ENCODE measurements around the gene FGFR2.
"Not testable (repeated sequence)": the region's sequence is repeated elsewhere in the genome, so short reads cannot be mapped to it uniquely, and the experiment has no call there.

The FGFR2 gene

GRCh38 chr10:121583857-121584256 is 14.4 kb downstream of the FGFR2 start:
- DNase-seq: no peak

- DNase-seq: no peak
These were observed 15.0 kb downstream of the FGFR2 start for GRCh38 chr10:121583258-121583657.

GRCh38 chr10:121580276-121581116 is 17.7 kb downstream of the FGFR2 start:
- no peak for DNase-seq

GRCh38 chr10:121579656-121580055 is 18.6 kb downstream of the FGFR2 start:
- no peak for DNase-seq

DNA sequence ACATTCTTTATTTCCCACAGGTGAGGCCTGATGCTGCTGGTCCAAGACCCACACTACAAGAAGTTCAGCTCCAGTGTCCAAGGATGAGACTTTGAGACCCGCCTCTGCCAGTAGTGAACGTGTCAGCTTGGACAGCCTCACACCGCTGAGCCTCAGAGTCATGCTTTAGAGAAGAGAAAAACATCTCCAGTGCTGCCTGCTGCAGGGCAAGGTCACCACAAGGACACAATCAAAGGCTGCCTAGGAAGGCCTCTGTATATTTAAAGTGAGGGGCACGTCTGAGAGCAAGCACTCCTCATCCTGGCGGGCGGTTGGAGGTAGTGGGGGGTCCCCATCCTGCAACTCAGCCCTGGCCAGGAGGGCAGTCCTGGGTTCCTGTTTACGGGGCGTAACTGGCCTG is 19.3 kb downstream of the FGFR2 start:
- DNase-seq: no peak

DNA sequence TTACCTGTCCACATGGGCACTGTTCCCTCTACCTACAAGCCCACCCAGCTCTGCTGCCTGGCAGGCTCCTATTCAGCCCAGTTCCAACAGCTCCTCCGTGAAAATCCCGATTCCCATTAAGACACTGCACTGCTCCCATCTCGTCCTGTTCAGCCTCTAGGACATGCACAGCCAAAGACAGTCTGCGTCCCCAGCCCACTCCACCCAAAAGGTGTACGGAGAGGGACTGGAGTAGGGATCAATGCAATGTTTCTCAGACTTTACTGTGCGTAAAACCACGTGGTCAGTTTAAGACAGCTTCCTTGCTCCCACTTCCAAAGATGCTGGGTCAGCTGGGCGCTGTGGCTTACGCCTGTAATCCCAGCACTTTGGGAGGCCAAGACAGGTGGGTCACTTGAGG is 19.9 kb downstream of the FGFR2 start:
- DNase-seq: no peak

DNA sequence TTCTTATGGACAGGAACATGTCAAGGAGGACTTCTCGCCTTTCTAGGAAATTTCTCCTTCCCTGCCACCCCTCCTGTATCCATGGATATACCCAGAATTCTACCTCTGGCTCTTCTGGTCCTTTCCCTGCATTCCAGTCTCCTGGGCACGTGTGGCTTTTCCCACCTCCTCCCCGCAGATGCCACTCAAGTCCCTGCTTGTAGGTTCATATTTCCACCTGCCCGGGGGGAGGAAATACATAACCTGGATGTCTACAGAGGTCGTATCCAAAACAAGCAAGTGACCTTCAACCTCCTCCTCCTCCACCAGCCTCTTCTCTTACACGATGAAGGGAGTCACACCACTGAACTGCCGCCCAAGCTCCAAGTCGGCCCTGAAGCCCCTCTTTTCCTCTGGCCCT is 20.7 kb downstream of the FGFR2 start:
- no peak for DNase-seq

GRCh38 chr10:121576139-121576538 is 22.1 kb downstream of the FGFR2 start:
- DNase-seq: no peak

DNA sequence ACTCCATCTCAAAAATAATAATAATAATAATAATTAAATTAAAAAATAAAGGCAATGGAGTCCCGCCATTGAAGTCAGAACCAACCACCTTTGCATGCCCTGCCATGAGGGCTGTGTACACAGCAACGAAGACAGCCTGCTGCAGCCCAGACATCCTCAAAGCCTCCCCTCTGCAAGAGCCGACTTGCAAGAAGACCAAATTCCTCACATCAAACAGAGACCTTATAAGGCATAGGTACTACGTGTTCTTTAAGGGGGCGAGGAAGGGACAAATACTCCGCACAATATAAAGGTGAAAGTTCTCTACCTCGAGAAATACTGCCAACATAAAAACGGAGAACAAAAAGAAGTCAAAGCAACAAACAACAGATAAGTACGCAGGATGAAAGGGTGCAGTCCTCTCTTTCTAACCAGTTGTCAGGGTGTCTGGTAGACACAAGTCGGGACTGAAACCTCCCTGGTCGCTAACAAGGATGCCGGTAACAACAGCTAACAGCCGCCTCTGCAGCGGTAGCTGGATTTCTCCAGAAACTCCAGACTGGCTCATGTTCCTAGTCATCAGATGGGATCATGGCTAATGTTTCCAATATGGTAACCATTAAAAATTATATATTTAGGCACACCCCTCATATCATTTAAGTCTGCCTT is 23.6 kb downstream of the FGFR2 start:
- no peak for DNase-seq

DNA sequence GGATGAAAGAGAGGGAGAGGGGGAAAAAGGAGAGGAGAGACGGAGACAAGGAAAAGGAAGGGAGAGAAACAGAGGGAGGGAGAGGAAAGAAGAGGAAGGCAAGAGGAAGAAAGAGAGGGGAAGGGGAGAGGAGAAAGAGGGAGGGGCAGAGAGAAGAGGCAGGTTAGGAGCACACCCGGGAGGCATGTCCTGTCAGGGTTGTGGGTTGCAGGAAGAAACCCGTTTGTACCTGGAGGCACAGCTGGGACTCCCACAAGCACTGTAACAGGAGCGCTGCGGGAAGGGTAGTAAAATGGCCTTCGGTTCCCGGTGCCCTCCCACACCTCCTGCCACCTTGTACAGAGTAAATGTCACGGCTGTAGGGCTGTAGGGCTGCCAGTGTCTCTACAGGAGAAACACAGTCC is 24.7 kb downstream of the FGFR2 start:
- no peak for DNase-seq

GRCh38 chr10:121572859-121573537 is 25.2 kb downstream of the FGFR2 start:
- no peak for DNase-seq

DNA sequence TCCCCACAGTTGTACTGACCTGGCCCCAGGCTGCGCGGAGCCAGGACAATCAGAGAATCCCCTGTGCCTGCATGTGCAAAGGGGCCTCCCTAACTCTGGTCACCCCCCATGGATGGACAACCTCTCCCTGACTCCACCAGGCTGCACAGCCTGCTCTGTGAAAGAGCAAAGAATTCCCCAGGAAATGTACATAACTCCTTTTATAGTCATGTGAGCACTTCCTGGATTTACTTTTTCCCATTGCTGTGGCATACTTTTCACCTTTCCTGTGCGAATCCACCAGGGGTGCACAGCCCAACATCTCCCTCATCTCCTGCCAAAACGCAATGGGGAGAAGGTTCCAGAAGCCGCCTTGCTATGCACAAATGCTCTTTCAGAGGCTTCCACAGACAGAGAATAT is 27.9 kb downstream of the FGFR2 start:
- no peak for DNase-seq

DNA sequence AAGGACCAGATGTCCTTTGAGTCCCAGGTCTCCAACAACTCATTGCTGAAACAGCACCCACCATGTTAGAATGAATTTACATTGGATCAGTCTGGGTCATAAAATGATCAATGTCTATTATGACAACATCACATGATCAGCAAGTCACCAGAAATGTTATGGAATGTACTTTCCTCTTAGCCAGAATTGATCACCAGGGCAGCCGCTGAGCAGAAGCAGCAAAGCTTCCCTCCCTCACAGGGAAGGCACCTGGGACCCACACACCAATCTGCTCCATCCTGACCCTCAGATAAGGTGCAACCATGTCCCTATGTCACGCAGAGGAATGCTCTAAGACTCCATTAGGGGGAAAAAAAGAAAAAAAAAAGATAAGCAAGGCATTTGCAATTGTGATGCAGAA is 30.0 kb downstream of the FGFR2 start:
- DNase-seq: no peak

DNA sequence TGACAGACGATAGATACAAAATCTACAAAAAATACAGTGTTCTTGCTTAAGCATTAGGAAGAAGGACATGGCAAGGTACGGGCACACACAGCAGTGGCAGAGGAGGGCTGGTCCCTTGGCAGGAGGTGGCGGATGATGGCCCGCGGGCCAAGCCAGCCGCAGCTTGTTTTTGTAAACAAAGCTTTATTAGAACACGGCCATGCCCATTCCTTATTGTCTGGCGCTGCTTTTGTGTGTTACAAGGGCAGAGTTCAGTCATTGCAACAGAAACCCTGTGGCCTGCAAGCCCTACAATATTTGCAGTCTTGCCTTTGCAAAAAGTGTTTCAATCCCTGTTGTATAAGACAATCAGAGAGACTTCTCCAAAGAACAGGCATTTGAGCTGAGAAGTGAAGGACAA is 30.7 kb downstream of the FGFR2 start:
- no peak for DNase-seq

- DNase-seq: no peak
These were observed 31.5 kb downstream of the FGFR2 start for GRCh38 chr10:121566755-121567154.

GRCh38 chr10:121559326-121560026 is 38.8 kb downstream of the FGFR2 start:
- no peak for DNase-seq

- no peak for DNase-seq
These were observed 40.0 kb downstream of the FGFR2 start for GRCh38 chr10:121558238-121558637.

GRCh38 chr10:121556918-121557573 is 41.2 kb downstream of the FGFR2 start:
- no peak for DNase-seq

GRCh38 chr10:121556455-121556854 is 41.8 kb downstream of the FGFR2 start:
- DNase-seq: no peak

DNA sequence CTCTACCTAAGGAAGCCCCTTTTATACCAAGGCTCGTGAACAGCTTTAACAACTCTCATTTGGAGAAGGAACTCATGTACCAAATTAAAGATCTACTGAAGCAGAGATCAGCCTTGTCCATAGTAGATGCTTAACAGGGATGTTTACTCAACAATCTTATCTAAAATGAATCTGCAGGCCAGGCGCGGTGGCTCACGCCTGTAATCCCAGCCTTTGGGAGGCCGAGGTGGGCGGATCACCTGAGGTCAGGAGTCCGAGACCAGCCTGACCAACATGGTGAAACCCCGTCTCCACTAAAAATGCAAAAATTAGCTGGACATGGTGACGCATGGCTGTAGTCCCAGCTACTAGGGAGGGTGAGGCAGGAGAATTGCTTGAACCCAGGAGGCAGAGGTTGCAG is 43.3 kb downstream of the FGFR2 start:
- not testable (repeated sequence) for DNase-seq

DNA sequence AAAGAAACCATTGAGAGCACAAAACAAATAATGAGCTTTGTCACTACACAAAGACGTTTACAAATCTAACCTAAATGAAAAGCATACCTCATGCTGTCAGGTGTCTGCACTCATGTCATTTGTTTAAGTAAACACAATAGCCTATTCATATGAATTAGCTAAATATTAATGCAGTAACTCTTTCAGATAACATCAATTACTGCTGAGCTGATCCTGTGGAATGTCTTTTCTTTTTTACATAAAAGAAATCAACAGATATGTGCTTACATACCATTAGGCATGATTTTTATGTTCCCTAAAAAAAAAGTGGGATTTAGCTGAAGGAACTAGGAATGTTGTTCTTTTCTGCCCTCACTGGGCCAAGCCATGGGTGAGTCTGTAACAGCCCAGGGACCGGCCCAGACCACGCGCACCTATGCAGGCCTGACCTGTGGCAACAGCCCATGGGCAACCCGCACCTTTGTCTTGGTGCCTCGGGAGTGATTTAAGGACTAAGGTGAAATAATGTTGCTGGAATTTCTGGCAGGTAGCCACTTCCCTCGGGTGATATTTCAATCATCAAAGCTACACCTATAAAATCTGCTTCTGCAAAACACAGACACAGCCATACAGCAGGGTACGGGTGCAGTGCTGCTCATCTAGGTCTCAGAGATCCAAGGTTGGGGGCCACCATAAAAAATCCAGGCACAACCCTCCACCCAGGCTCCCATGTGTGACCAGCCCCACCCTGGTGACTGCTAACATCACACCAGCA is 44.6 kb downstream of the FGFR2 start:
- DNase-seq: no peak

- no peak for DNase-seq
These were observed 45.5 kb downstream of the FGFR2 start for GRCh38 chr10:121552746-121553145.

Measured in hematopoietic multipotent progenitor cell treated with erythropoietin and hydrocortisone succinate and interleukin-3 and kit ligand, for 8 days (in vitro differentiated cells).